Measurements from ENCODE around the gene MEF2C.

- TF ChIP-seq CTCF (optimal IDR thresholded peaks at IDR 0.05 in 1 of 3, IDR thresholded peaks at IDR 0.05 in 1 of 3, conservative IDR thresholded peaks at IDR 0.05 in 1 of 3; ENCODE audit: extremely low read depth in 1 of 3, insufficient read depth in 2 of 3, low read length in 3 of 3) = no peak
- TF ChIP-seq EZH2 (IDR thresholded peaks at IDR 0.05; ENCODE audit: low read length) = no peak
Observed at GRCh38 chr5:88718736-88719135, 164.2 kb downstream of the MEF2C start.

Measured in keratinocyte (primary cell).